Adrenal gland (tissue), 5 donors: ENCODE measurements around the gene NPEPL1.

Experiments
- CTCF ChIP-seq, 6 experiments: fragments of 450-650 bp in 4 of 6; fragments of 200-600 bp in 2 of 6; sonication (generic) in 1 of 6; IDR thresholded peaks; 1 replicate in 5 of 6; 2 replicates in 1 of 6; pipeline versions ENCODE4 v1.5.1 to v1.8.0; 2016 to 2021; ENCODE audit warnings: antibody characterized with exemption in 6 of 6, mild to moderate bottlenecking in 2 of 6, moderate library complexity in 1 of 6
- POLR2A ChIP-seq, 2 donors: fragments of 450-650 bp; IDR thresholded peaks; one replicate each; pipeline ENCODE4 v1.6.1; 2017; ENCODE audit warnings: antibody characterized with exemption in 2 of 2, mild to moderate bottlenecking in 2 of 2, moderate library complexity in 1 of 2
- donor health status: DM: no; HTN: no; CAD: no.

- no peak for TF ChIP-seq CTCF (IDR thresholded peaks at IDR 0.05)
- no peak for TF ChIP-seq POLR2A (IDR thresholded peaks at IDR 0.05)
These were observed 35.8 kb upstream of the NPEPL1 start for GRCh38 chr20:58656831-58657230.
